Measurements from ENCODE around the gene AHNAK2.

The AHNAK2 gene

DNA sequence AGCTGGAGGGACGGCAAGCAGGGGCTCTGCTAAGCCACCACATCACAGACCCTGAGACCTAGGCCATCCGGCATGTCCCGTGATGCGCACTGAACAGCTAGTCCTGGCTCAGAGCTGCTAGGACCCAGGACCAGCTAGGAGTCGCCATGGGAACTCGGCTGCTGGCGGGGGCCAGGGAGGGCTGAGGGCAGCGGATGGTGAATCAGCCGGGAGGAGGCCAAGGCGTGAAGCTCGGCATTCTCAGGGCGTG lies 5.1 kb downstream of the AHNAK2 start:
- no peak overlapping the region for H2AFZ ChIP-seq (ENCODE audit: low read length)
- H3K9me2 ChIP-seq (ENCODE audit: low read depth, low read length) = no peaks in the 10 kb centered on the region
- peaks cover 6% of the 10 kb centered on the region for H3K4me1 ChIP-seq (ENCODE audit: insufficient read depth, low read length, severe bottlenecking)
- H3K27me3 ChIP-seq (ENCODE audit: insufficient read depth, low read length) = peaks cover 4% of the 10 kb centered on the region; the same call in 1 of the 2 replicates
- TF ChIP-seq, protein P1, sequence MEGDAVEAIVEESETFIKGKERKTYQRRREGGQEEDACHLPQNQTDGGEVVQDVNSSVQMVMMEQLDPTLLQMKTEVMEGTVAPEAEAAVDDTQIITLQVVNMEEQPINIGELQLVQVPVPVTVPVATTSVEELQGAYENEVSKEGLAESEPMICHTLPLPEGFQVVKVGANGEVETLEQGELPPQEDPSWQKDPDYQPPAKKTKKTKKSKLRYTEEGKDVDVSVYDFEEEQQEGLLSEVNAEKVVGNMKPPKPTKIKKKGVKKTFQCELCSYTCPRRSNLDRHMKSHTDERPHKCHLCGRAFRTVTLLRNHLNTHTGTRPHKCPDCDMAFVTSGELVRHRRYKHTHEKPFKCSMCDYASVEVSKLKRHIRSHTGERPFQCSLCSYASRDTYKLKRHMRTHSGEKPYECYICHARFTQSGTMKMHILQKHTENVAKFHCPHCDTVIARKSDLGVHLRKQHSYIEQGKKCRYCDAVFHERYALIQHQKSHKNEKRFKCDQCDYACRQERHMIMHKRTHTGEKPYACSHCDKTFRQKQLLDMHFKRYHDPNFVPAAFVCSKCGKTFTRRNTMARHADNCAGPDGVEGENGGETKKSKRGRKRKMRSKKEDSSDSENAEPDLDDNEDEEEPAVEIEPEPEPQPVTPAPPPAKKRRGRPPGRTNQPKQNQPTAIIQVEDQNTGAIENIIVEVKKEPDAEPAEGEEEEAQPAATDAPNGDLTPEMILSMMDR (IDR thresholded peaks at IDR 0.05; ENCODE audit: low read length) = no peak
- no peak for TF ChIP-seq EZH2 (IDR thresholded peaks at IDR 0.05; ENCODE audit: borderline replicate concordance, low read length)
- no peaks in the 10 kb centered on the region for H3K79me2 ChIP-seq (ENCODE audit: insufficient read depth, low read length)
- no peaks in the 10 kb centered on the region for H4K20me1 ChIP-seq (ENCODE audit: insufficient read depth, low read length)
- no peaks in the 10 kb centered on the region for H3K9me3 ChIP-seq (ENCODE audit: low read length)
- H3K27ac ChIP-seq (ENCODE audit: low read depth, low read length, poor library complexity, severe bottlenecking) = no peak overlapping the region
- H3K4me3 ChIP-seq (ENCODE audit: low read depth, low read length, poor library complexity, severe bottlenecking) = no peak overlapping the region
- no peaks in the 10 kb centered on the region for H3K36me3 ChIP-seq (ENCODE audit: insufficient read depth, low read length)
- no peaks in the 10 kb centered on the region for H3F3A ChIP-seq (ENCODE audit: insufficient read depth, low read length)
- H3K9ac ChIP-seq (ENCODE audit: low read length) = no peak overlapping the region
- H3K4me2 ChIP-seq (ENCODE audit: low read length) = no peak overlapping the region

DNA sequence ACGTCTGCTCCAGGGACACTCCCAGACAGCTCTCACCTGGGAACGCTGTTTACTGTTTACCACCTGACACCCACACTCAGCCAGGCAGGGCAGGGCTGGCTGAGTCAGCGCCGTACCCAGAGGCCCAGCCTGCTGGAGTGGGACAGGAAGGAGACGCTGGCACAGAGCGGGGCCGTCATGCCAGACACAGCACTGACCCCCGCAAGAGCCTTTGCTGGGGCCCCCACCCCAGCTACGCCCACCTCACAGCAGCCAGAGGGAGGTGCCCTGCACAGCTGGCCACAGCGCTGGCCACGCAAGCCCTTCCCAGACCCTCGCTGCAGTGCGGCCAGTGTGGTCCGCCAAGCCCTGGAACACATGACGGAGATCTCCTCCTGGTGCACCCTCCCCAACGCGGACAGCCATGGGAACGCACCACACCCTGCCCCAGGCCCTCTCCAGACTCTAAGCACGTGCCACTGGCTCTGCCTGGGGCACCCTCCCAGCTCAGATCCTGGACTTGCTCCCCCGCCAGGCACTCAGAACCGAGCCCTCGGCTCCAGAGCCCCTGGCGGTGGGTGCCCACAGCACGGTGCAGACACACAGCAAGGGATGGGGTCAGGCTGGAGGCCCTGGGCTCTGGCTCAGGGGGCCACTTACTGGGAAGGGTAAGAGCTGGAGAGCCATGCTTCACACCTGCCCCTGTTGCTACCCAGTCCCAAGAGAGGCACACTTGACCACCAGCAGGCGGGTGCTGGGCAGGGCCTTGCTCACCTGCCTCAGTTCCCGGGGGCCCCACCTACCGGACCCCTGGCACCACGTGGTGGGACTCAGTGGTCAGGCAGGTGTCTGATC lies 5.7 kb downstream of the AHNAK2 start:
- Histone ChIP-seq H3K4me1 (ENCODE audit: insufficient read depth, low read length, severe bottlenecking) (peaks cover 11% of the 10 kb centered on the region), H3K9me3 (ENCODE audit: low read length) (no peaks in the 10 kb centered on the region), H3K79me2 (ENCODE audit: insufficient read depth, low read length) (no peaks in the 10 kb centered on the region), H3K27ac (ENCODE audit: low read depth, low read length, poor library complexity, severe bottlenecking) (no peak overlapping the region), H3K4me2 (ENCODE audit: low read length) (no peak overlapping the region), H3F3A (ENCODE audit: insufficient read depth, low read length) (no peaks in the 10 kb centered on the region), H3K36me3 (ENCODE audit: insufficient read depth, low read length) (no peaks in the 10 kb centered on the region), H3K27me3 (ENCODE audit: insufficient read depth, low read length) (peaks cover 8% of the 10 kb centered on the region; the same call in 1 of the 2 replicates), H2AFZ (ENCODE audit: low read length) (no peak overlapping the region), H3K9ac (ENCODE audit: low read length) (no peak overlapping the region), H4K20me1 (ENCODE audit: insufficient read depth, low read length) (no peaks in the 10 kb centered on the region), H3K4me3 (ENCODE audit: low read depth, low read length, poor library complexity, severe bottlenecking) (no peak overlapping the region), H3K9me2 (ENCODE audit: low read depth, low read length) (no peaks in the 10 kb centered on the region)
- no peak for TF ChIP-seq EZH2 (IDR thresholded peaks at IDR 0.05; ENCODE audit: borderline replicate concordance, low read length)
- TF ChIP-seq, protein P1 (IDR thresholded peaks at IDR 0.05; ENCODE audit: low read length) = no peak

DNA sequence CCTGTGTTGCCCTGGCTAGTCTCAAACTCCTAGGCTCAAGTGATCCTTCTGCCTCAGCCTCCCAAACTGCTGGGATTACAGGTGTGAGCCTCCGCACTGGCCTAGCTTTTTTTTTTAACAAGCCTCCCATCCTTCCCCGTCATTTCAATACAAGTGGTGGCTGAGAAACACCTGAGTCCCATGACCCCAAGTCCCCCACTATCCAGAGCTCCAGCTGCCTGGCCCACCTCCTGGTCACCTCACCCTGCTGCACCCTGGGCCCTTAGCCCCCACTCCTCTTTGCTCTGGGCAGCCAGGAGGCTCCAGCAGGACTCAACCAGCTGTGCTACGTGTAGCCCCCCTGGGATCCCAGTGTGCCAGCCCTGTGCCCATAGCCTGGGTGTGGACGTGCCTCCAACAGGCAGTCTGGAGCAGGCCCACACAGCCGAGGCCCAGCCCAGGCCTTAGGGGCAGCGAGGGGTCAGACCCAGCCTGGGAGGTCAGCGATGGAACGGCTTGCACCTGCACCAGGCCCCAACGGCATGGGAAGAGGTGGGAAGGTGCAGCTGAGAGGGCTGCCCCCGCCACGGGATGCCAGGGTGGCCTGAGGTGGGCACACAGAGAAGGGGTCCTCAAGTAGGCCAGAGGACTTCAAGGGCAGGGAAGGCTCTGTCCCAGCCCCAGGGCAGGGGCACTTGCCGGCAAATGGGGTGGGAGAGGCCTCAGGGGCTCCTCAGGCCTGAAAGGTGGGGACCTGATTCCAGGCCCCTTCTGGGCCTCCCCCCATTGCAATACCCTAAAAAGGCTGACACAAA lies 6.5 kb downstream of the AHNAK2 start:
- no peaks in the 10 kb centered on the region for H3K9me3 ChIP-seq (ENCODE audit: low read length)
- H3K4me2 ChIP-seq (ENCODE audit: low read length) = no peak overlapping the region
- no peaks in the 10 kb centered on the region for H3K79me2 ChIP-seq (ENCODE audit: insufficient read depth, low read length)
- H3K9me2 ChIP-seq (ENCODE audit: low read depth, low read length) = no peaks in the 10 kb centered on the region
- TF ChIP-seq, protein P1 (IDR thresholded peaks at IDR 0.05; ENCODE audit: low read length) = no peak
- TF ChIP-seq EZH2 (IDR thresholded peaks at IDR 0.05; ENCODE audit: borderline replicate concordance, low read length) = no peak
- H3F3A ChIP-seq (ENCODE audit: insufficient read depth, low read length) = no peaks in the 10 kb centered on the region
- no peak overlapping the region for H3K4me3 ChIP-seq (ENCODE audit: low read depth, low read length, poor library complexity, severe bottlenecking)
- no peaks in the 10 kb centered on the region for H3K36me3 ChIP-seq (ENCODE audit: insufficient read depth, low read length)
- peaks cover 16% of the 10 kb centered on the region for H3K27me3 ChIP-seq (ENCODE audit: insufficient read depth, low read length)
- no peak overlapping the region for H2AFZ ChIP-seq (ENCODE audit: low read length)
- peaks cover 11% of the 10 kb centered on the region for H3K4me1 ChIP-seq (ENCODE audit: insufficient read depth, low read length, severe bottlenecking)
- H4K20me1 ChIP-seq (ENCODE audit: insufficient read depth, low read length) = no peaks in the 10 kb centered on the region
- H3K9ac ChIP-seq (ENCODE audit: low read length) = no peak overlapping the region
- no peak overlapping the region for H3K27ac ChIP-seq (ENCODE audit: low read depth, low read length, poor library complexity, severe bottlenecking)
